DLD1 (cell line): ENCODE results near the gene KIF16B.
"Not testable (repeated sequence)": the region's sequence is repeated elsewhere in the genome, so short reads cannot be mapped to it uniquely, and the experiment has no call there.

Experiments used
- in situ Hi-C: cut with HindIII; loops from 2 replicates; pipeline ENCODE4 v1.10.0; 2017; ENCODE audit warnings: low sequenced_read_pairs

The KIF16B gene

GRCh38 chr20:16573001-16573965, at the start of gene KIF16B:
Gene KIF16B (minus strand): TSS chr20:16573448. CDS start chr20:16573275, 173 bp downstream.
- in situ Hi-C loops = no loop called here

DNA sequence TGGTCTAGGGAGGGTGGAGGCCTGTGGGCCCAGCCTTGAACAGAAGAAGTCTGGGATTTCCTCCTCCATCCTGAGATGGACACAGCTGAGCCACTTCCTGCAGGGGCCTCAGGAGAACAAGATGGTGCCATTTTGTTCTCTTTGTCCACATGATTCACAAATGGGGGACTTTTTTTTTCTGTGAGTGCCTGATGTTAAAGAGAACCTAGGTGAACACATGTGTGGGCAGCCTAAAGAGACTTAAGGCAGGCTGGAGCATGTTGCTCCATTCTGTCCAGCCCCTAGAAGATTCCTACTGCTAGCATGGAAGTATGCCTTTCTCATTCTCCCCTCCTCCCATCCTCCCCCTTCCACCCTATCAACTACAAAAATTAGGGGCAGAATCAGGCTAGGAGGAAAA, 49.3 kb upstream of the KIF16B start:
- in situ Hi-C loops = no loop called here

- in situ Hi-C loops = no loop called here
Measured at GRCh38 chr20:16621435-16622141, 48.3 kb upstream of the KIF16B start.

DNA sequence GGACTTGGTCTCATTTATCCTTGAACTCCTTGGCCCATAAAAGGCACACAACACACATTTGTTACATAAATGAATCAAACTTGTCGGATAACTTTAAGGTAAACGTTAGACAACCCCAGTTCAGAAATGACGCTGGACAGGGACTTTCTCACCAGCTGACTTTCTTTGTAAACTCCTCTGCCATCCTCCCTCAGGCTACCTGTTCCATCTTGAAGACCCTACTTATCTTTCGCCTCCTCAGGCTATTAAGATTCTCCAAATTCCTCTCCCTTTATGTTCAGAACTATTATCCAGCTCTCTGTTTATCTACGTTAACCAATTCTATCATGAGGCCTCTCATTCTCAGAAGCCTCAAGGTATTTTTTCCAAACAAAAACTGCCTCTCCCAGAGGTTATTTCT, 47.7 kb upstream of the KIF16B start:
- in situ Hi-C loops = no loop called here

- in situ Hi-C loops = no loop called here
Measured at GRCh38 chr20:16619953-16620352, 46.7 kb upstream of the KIF16B start.

GRCh38 chr20:16617056-16617455, 43.8 kb upstream of the KIF16B start:
- in situ Hi-C loops = no loop called here

DNA sequence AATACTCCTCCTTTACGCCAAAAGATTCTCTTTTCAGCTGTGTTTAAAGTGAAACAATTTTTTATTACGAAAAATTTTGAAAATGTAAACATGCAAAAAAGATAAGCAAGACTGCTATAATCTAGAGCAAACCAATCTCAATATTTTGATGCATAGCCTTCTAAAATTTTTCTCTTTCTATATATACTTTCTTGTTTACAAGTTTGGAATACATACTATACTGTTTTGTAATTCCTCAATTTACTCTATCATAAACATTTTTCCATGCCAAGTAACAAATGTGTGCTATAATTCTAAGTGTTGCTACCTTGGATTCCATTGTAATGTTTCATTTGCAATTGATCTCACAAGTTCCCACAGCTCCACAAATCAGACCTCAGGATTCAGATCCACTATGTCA, 43.1 kb upstream of the KIF16B start:
- in situ Hi-C loops = no loop called here

GRCh38 chr20:16615199-16615598, 42.0 kb upstream of the KIF16B start:
- in situ Hi-C loops = no loop called here

- in situ Hi-C loops = no loop called here
Measured at GRCh38 chr20:16613954-16614353, 40.7 kb upstream of the KIF16B start.

DNA sequence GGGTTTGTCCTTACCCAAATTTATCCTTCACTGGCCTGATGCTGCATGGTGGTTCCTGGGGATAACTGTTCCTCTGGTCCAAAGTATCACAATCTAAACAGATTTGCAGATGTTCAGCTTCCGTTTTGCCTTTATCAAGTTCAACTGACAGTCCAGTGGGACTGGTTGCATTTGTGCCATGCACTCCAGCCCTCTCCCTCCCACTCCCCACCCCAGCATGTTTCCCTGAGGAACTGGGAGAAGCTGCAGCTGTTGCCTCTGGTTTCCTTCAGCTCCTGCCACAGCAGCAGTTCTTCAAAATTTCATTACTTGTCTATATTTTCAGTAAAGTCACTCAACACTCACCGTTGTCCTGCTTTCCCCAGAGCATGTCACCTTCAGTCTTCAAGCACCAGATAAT, 39.5 kb upstream of the KIF16B start:
- in situ Hi-C loops = no loop called here

GRCh38 chr20:16611817-16612216, 38.6 kb upstream of the KIF16B start:
- in situ Hi-C loops = no loop called here

DNA sequence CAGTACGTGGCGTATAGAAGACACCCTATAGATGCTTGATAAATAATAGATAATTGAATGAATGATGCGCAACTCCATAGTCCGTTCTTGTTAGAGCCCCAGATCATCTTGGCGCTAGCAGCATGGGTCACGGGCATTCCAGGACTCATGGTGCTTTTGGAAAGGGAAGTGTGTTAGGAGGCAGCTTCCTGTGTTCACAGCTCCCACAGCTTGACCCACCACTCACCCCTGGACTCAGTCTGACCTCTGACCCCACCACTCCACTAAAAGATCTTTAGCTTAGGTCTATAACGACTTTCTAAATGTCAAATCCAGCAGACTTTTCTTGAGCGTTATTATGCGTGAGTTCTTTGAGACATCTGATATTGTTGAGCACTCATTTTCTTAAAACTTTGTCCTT, 35.8 kb upstream of the KIF16B start:
- in situ Hi-C loops = no loop called here

- in situ Hi-C loops = no loop called here
Measured at GRCh38 chr20:16608277-16608650, 35.0 kb upstream of the KIF16B start.

GRCh38 chr20:16607364-16608276, 34.4 kb upstream of the KIF16B start:
- in situ Hi-C loops = no loop called here

DNA sequence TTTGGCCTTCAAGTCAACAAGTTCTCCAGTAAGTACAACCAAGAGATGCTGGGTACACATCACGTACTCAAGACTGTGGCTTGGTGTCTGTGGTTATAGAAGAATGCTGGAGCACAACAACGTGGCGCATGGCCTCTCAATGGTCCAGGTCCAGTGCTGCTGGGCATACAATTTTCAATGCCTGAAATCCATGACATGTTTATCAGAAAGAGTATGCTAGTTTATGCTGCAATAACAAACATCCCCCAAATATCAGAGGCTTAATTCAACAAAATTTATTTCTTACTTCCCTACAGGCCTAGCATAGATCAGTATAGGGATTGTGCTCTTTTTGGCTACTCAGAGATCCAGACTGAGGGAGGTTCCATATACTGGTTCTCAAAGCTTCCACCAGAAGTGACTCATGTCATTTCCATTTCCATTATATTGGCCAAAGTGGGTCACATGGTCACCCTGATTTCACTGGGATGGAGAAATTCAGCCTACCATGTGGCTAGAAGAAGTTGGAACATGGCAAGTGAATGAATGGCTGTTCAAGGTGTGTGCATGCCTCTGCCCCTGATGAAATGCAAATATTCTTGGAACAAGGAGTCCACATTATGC, 33.3 kb upstream of the KIF16B start:
- in situ Hi-C loops = no loop called here

- in situ Hi-C loops = no loop called here
Measured at GRCh38 chr20:16601047-16601446, 27.8 kb upstream of the KIF16B start.

DNA sequence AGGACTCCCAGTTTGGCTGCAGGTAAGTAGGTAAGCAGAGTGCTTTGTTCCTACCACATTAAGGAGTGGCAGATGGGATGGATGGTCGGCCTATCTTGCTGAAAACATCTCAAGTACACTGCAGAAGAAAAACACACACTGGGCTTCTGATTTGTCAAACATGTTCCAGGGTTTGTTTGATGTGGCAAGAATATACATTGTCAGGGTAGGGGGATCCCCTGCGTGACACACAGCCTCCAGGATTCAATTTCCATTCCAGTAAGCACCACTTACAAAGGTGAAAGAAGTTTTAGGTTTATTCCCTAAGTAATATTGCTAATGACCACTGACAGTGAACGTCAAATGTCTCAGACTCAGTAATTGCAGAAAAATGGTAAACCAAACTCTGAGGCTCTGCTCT, 26.0 kb upstream of the KIF16B start:
- in situ Hi-C loops = no loop called here

DNA sequence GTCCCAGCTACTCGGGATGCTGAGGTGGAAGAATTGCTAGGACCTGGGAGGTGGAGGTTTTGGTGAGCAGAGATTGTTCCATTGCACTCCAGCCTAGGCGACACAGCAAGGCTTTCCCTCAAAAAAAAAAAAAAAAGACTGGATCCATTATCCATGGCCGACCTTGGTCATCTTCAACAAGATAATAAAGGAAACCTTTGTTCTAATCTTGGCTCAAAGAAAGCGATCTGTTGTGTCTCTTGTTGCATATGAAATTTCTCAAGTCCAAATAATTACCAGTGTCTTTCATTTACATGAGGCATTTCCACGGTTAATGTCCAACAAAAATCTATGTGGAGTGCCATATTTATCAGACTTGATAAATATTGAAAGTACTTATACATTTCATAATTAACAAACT, 23.7 kb upstream of the KIF16B start:
- in situ Hi-C loops = no loop called here

GRCh38 chr20:16596404-16596803, 23.2 kb upstream of the KIF16B start:
- in situ Hi-C loops = not testable (repeated sequence)

- in situ Hi-C loops = no loop called here
Measured at GRCh38 chr20:16595376-16595775, 22.1 kb upstream of the KIF16B start.
